ENCODE data around the gene CFLAR. TPM values are rescaled to one million over a fixed set of nuclear protein-coding genes. Genes with fewer than 3 reads are reported as not detected.

Gene CFLAR
- total and polyA plus RNA-seq, 2 of the 13 experiments (the other 11 are each of a cell fraction or from before 2014, with no cell fraction given) = 43.8 to 92.1 TPM

- peak within 1 kb of the TSS; percentile 68 to 95 (median 74) for H3K4me3 ChIP-seq (replicated peaks in 1 of 3; ENCODE audit: insufficient read depth in 1 of 3, low read depth in 2 of 3, low read length in 3 of 3)
- ChIA-PET CTCF (ENCODE audit: low intra/inter-chr PET ratio, low total read pairs) (interaction anchor here (4.5 kb wide), 1 partner anchor 50 kb away, joined by 45 read pairs; no protein-coding TSS in a partner anchor), POLR2A (interaction anchor here (0.9 to 3.3 kb wide), 20 partner anchors 9 to 318 kb away, joined by 3 to 138 read pairs (median 4); partner anchors contain the start of genes CLK1, HYCC2, NIF3L1 and ORC2)
- H3K36me3 ChIP-seq (replicated peaks in 1 of 2; ENCODE audit: control insufficient read depth in 1 of 2, insufficient read depth in 2 of 2, low read length in 2 of 2) = peaks cover 9 to 23% of the 10 kb centered on the region in 2 experiments; a peak in 4 of 5 replicates
- peak; percentile 84 for ATAC-seq
- no peaks in the 10 kb centered on the region for H4K20me1 ChIP-seq (ENCODE audit: insufficient read depth, low read length)
- peak; percentile 95 for FAIRE-seq
- under 1% methylated on average over 11 of the region's 11 CpGs for WGBS (ENCODE audit: low lambda C conversion rate)
- H3K4me1 ChIP-seq (ENCODE audit: insufficient read depth, low read length) = peaks cover 68% of the 10 kb centered on the region
- H3K9me3 ChIP-seq (ENCODE audit: low read length) = peaks cover 8% of the 10 kb centered on the region; the same call in 1 of the 2 replicates
- peak within 1 kb of the TSS; percentile 74 for H3K27ac ChIP-seq (ENCODE audit: extremely low read length, insufficient read depth, low read length)
- peak within 1 kb of the TSS; percentile 75 for H3K4me2 ChIP-seq (ENCODE audit: low read depth, low read length)
- intact Hi-C loops (cut with micrococcal nuclease; ENCODE audit: unreplicated experiment) (loop anchor here (1.0 kb wide), 2 partner anchors 21 to 49 kb away; no protein-coding TSS in a partner anchor), in situ Hi-C loops (cut with HindIII; ENCODE audit: extremely low pct_ligation_motif_present, low pct_unique_long_range_greater_than_20kb) (loop anchor here (5.0 kb wide), 1 partner anchor 49 kb away; no protein-coding TSS in a partner anchor)
- H3K79me2 ChIP-seq (ENCODE audit: insufficient read depth, low read length) = peaks cover 50% of the 10 kb centered on the region
- peak within 1 kb of the TSS; percentile 93 for H2AFZ ChIP-seq (ENCODE audit: low read length)
- DNase-seq (ENCODE audit: low spot score) = peak; percentile 94
- H3K9ac ChIP-seq (ENCODE audit: insufficient read depth, low read depth, low read length) = peak within 1 kb of the TSS; percentile 88
- BruUV-seq (replicated peaks) = no TSS peak
- no peaks in the 10 kb centered on the region; a peak in 1 of 5 replicates for H3K27me3 ChIP-seq (ENCODE audit: control insufficient read depth in 1 of 2, insufficient read depth in 2 of 2, low read length in 2 of 2)
- TF ChIP-seq TCF7 (IDR thresholded peaks at IDR 0.05; ENCODE audit: low read depth) (no peak), ZNF782 (CRISPR knock-in tag; IDR thresholded peaks at IDR 0.05; ENCODE audit: borderline replicate concordance) (no peak; the same call in 1 of the 2 replicates), SOX5 (CRISPR knock-in tag; IDR thresholded peaks at IDR 0.05; ENCODE audit: borderline replicate concordance) (peak; percentile 74; the same call in 1 of the 2 replicates), ZNF136 (CRISPR knock-in tag; IDR thresholded peaks at IDR 0.05; ENCODE audit: low read depth) (peak; percentile 24; the same call in 1 of the 2 replicates), SMAD3 (CRISPR knock-in tag; IDR thresholded peaks at IDR 0.05) (peak; percentile 70; the same call in 1 of the 2 replicates), KAT7 (CRISPR knock-in tag; IDR thresholded peaks at IDR 0.05; ENCODE audit: borderline replicate concordance) (peak; percentile 85; the same call in 1 of the 2 replicates), ZGPAT (CRISPR knock-in tag; IDR thresholded peaks at IDR 0.05) (peak; percentile 73), SOX13 (IDR thresholded peaks at IDR 0.05) (no peak), SOX13 (CRISPR knock-in tag; conservative IDR thresholded peaks at IDR 0.05 in 1 of 2, IDR thresholded peaks at IDR 0.05 in 1 of 2) (peak in 1 of 2 experiments; percentile 56; a peak in 2 of 4 replicates), ARID4A (CRISPR knock-in tag; IDR thresholded peaks at IDR 0.05; ENCODE audit: borderline replicate concordance) (peak; percentile 77; the same call in 1 of the 2 replicates), PLSCR1 (CRISPR knock-in tag; IDR thresholded peaks at IDR 0.05; ENCODE audit: borderline replicate concordance) (no peak), ZSCAN9 (CRISPR knock-in tag; IDR thresholded peaks at IDR 0.05; ENCODE audit: borderline replicate concordance) (no peak), TFDP1 (CRISPR knock-in tag; IDR thresholded peaks at IDR 0.05; ENCODE audit: borderline replicate concordance) (peak; percentile 36; the same call in 1 of the 2 replicates)
Measured at GRCh38 chr2:201182650-201183364, 66.8 kb downstream of the CFLAR start, which contains the start of gene CASP10. CASP10 (plus strand) TSS chr2:201183141; CDS start chr2:201185778, 2,637 bp downstream.
